HT1080 (cell line): ENCODE measurements around the gene VAMP1. TPM values are rescaled to one million over a fixed set of nuclear protein-coding genes. Genes with fewer than 3 reads are reported as not detected.

Experiments
- DNase-seq: peaks from one replicate; pipeline ENCODE4 v3.0.0-alpha.2; 2015; ENCODE audit warnings: low read depth
- total RNA-seq: library from RNA; depleted of rRNA; stranded (reverse); fragments of >200 nt; shearing (Covaris generic); gene quantifications from 2 replicates; pipeline ENCODE4 v1.2.3, GENCODE V29; 2014; rRNA removed

The VAMP1 gene
- total RNA-seq, 1 experiment from 2014 or later, result 5.5 TPM

GRCh38 chr12:6425590-6426531, 44.6 kb downstream of the VAMP1 start:
- DNase-seq, result no peak

GRCh38 chr12:6424866-6425265, 45.6 kb downstream of the VAMP1 start:
- DNase-seq, result no peak

GRCh38 chr12:6424008-6424347, 46.5 kb downstream of the VAMP1 start:
- DNase-seq, result no peak

GRCh38 chr12:6423267-6424007, 47.0 kb downstream of the VAMP1 start:
- peak; percentile 86 for DNase-seq

GRCh38 chr12:6420364-6420763, 50.1 kb downstream of the VAMP1 start:
- DNase-seq, result no peak

- no peak for DNase-seq
Observed at GRCh38 chr12:6418796-6419195, 51.7 kb downstream of the VAMP1 start.

GRCh38 chr12:6416596-6416995, 53.9 kb downstream of the VAMP1 start:
- DNase-seq, result no peak

Other genes starting within 250 kb of the VAMP1 start
- gene PLEKHG6, start 160.0 kb downstream of the VAMP1 start, total RNA-seq, result 0.07 TPM in 1 of 2 replicates, not detected in the other
- gene TNFRSF1A, start 128.6 kb downstream of the VAMP1 start, total RNA-seq, result 124 and 209 TPM in 2 replicates
- 0.11 and 1.8 TPM in 2 replicates for gene SCNN1A, start 95.1 kb downstream of the VAMP1 start, total RNA-seq
- 84.7 and 105 TPM in 2 replicates for gene LTBR, start 86.5 kb downstream of the VAMP1 start, total RNA-seq
- not detected in 2 replicates for gene CD27, start 25.7 kb downstream of the VAMP1 start, total RNA-seq
- gene TAPBPL, start 18.6 kb downstream of the VAMP1 start, total RNA-seq, result 11.6 and 12.9 TPM in 2 replicates
- gene MRPL51, start 22.6 kb upstream of the VAMP1 start, total RNA-seq, result 241 and 261 TPM in 2 replicates
- gene NCAPD2, start 23.4 kb upstream of the VAMP1 start, total RNA-seq, result 158 and 173 TPM in 2 replicates
- gene GAPDH, start 63.8 kb upstream of the VAMP1 start, total RNA-seq, result 10,781 and 12,621 TPM in 2 replicates
- gene IFFO1, start 85.4 kb upstream of the VAMP1 start, total RNA-seq, result 7.7 and 9.5 TPM in 2 replicates
- gene NOP2, start 97.6 kb upstream of the VAMP1 start, total RNA-seq, result 80.0 and 90.1 TPM in 2 replicates
- 348 and 371 TPM in 2 replicates for gene CHD4, start 136.7 kb upstream of the VAMP1 start, total RNA-seq
- gene LPAR5, start 165.3 kb upstream of the VAMP1 start, total RNA-seq, result 0.27 and 0.29 TPM in 2 replicates
- gene ACRBP, start 176.8 kb upstream of the VAMP1 start, total RNA-seq, result not detected in 2 replicates
- 22.3 and 25.5 TPM in 2 replicates for gene ING4, start 192.4 kb upstream of the VAMP1 start, total RNA-seq
- gene ZNF384, start 218.7 kb upstream of the VAMP1 start, total RNA-seq, result 28.8 and 42.6 TPM in 2 replicates
- 0.45 TPM in 1 of 2 replicates, not detected in the other for gene PIANP, start 230.1 kb upstream of the VAMP1 start, total RNA-seq